AG09319 (cell line): ENCODE measurements around the gene DIRAS1.

Source experiments
- DNase-seq: peaks from one replicate; pipeline ENCODE4 v3.0.0-alpha.2; 2010; ENCODE audit warnings: low read depth; ENCODE audit errors: extremely low read depth
- CTCF ChIP-seq: IDR thresholded peaks from 2 replicates; pipeline ENCODE4 v1.5.1; 2011; ENCODE audit warnings: low read depth, mild to moderate bottlenecking, inconsistent platforms, low read length, moderate library complexity

DIRAS1 gene

DNA sequence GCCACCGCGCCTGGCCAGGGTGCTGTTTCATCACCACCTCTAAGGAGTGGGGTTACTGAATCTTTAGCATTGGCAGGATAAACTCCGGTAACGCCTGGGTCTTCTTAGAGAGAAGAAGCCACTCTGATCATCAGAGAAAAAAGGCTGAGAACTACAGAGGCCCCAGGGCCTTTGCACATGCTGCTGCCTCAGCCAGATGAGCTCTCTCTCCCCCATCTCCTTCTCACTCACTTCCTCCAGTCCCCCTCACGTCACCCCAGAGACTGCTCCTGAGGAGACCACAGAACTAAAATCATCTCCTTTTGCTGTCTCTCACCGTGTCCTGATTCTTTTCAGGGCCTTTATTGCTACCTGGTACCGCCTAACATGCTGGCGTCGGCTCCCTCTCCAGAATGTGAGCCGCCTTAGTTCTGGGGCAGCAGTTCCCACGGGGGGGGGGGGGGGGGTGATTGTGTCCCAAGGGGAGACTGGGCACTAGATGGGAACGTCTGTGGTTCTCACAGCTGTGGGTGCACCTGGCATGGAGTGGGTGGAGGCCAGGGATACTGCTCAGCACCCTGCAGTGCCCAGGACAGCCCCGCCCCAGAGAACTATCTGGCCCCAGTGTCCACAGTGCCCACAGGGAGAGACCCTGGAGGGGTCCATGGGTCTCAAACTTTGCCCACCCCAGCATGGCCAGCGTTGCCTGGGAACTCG is 5.1 kb upstream of the DIRAS1 start:
- no peak for DNase-seq
- TF ChIP-seq CTCF = no peak

DNA sequence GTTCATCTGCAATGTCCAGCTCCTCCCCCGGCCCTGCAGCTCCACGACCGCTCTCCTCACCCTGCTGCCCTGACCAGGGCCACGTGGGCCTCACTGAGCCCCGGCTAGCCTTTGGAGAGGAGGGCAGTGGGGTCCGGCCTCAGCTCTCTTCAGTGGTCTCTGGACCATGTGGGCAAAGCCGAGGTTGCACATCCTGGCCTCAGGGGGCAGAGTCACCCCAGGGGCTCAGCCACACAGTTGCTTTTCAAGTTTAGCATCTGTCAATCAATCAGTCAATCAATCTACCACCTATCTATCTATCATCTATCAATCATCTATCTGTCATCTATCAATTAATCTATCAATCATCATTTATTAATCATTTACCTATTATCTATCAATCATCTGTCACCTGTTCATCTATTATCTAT is 3.0 kb upstream of the DIRAS1 start:
- no peak for DNase-seq
- no peak; the same call in 1 of the 2 replicates for TF ChIP-seq CTCF

DNA sequence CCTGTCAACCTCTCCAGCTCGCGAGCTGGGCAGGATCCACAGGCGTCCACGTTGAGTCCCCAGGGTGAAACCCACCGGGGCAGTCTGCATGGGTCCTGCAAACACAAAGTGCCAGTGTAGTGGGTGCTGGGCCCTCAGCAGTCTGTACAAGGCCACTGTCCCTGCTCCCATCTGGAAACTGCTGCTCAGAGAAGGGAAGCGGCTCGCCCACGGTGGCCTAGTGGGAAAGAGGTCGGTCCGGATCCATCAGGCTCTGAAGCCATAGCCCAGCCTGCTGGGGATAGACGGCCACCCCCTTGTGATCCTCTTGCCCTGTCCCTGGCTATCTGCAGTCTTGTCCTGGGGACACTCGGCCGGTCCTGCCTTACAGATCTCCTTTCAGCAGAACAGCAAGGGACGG is 2.6 kb upstream of the DIRAS1 start:
- DNase-seq = no peak
- no peak for TF ChIP-seq CTCF

- DNase-seq = no peak
- no peak for TF ChIP-seq CTCF
Observed at GRCh38 chr19:2723345-2723715, 2.2 kb upstream of the DIRAS1 start.

DNA sequence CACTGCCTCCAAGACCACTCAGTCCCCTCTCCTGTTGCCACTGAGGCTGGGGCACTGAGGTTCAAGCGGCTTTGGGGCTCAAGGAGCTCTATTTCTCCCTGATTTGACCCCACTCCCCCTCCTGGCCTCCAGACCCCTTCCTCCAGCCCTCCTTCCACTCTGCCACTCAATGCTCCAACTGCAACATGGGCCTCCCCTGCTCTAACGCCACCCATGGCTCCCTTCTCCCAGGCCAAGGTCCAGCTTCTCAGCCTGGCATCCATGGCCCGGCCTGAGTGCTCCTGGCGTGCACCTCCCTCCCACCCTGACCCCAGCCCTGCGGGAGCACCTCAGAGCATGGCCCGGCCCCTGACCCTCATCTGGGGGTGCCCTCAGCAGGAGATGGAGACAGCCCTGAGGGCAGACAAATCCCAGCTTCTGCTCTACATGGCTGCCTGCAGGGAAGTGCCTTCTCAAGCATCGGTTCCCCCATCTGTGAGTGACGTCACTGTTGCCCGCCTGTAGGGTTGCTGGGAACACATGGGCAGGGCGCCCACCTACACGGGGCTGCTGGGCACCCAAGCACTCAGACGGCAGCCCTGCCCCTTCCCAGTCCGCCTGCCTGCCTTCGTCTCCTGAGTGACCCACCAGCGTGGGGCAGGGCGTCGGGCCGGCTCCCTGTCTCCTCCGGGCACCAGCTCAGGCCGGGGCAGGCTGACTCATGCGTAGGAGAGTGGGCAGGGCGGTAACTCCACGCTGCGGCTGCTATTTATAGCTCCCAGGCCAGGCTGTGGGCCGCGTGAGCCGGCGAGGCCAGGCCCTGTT is 1.6 kb upstream of the DIRAS1 start:
- no peak for TF ChIP-seq CTCF
- peak; percentile 52 for DNase-seq

DNA sequence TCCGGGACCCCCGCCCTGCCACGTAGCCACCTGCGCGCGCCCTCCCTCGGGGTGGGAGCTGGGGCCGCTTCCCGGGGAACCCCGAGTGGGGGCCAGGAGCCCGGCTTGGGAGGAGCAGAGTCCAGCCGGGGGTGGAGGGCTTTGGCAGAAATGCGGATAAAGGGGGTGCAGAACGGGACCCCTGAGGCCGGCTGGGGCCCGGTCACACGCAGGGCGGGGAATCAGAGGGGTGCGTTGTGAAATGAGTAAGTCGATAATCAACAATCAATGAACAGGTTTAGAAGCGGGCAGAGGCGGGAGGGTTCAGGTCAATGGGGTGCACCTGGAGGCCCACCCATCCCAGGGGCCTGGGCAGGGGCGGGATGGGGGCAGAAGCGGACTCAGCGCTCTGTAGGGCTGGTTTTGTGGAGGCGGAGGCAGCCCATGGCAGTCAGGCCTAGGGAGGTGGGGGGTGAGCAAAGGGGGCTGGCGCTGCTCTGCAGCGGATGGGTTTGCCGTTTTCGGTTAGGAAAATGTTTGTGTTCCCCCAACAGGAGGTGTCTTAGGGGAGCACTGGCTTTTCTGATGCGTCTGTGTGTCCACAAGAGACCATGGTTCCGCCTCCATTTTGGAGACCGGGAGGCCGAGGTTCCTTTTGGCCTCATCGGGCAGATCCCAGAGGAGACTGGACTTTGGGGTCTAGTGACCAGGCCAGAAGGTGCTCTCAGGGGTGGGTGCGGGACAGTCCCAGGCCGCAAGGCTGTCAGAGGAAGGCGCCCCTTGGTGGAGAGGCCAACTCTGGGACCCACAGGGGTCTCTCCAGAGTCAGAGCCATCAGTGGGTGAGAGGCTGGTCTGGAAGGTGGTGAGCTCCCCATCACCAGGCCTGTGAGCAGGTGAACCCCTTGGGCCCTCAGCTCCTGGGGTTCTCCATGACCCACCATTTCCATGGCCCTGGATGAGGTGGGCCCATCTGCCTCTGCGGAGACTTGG is 683 bp upstream of the DIRAS1 start:
- no peak for DNase-seq
- no peak for TF ChIP-seq CTCF
